ENCODE results near the gene USP40.

Gene USP40

DNA sequence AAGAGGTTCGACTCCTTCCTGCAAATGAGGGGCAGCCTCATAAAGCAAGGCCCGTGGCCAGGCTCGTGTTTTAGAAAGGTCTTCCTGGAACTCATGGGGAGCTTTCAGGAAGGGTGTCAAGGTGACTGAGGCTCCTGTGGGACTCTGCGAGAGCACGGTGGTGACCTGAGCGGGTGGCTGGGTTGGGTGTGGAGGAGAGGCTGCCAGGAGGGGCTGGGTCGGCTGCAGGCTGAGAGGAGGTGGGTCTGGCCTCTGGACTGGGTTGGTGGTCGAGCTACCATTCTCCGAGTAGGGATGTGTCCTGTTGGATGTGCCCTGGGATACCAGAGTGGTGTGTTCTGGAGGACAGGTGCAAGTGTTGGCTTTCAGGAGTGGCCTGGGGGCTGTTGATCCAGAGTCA, 125.9 kb downstream of the USP40 start:
- H3K4me3 ChIP-seq (ENCODE audit: low read length), result no peak overlapping the region

DNA sequence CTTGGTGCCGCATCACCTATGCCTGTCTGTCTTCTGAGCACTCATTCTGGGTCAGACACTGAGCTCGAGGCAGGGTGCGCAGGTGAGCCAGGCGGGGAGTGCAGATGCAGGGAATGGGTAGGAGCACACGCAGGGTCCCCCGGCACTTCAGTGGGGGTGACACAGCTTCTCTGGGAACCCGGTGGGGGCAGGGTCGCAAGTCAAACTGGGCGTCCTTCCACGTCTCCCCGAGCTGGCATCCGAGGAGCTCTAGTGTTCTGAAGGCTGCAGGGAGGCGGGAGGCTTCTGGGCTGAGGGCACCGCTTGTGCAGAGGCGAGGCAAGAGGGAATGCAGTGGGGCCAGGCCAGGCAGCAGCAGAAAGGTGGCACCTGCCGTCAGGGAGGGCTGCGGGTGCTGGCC, 126.3 kb downstream of the USP40 start:
- no peak for DNase-seq (ENCODE audit: low read depth)
- H3K4me3 ChIP-seq (ENCODE audit: low read length), result no peak overlapping the region
- TF ChIP-seq, protein P1, sequence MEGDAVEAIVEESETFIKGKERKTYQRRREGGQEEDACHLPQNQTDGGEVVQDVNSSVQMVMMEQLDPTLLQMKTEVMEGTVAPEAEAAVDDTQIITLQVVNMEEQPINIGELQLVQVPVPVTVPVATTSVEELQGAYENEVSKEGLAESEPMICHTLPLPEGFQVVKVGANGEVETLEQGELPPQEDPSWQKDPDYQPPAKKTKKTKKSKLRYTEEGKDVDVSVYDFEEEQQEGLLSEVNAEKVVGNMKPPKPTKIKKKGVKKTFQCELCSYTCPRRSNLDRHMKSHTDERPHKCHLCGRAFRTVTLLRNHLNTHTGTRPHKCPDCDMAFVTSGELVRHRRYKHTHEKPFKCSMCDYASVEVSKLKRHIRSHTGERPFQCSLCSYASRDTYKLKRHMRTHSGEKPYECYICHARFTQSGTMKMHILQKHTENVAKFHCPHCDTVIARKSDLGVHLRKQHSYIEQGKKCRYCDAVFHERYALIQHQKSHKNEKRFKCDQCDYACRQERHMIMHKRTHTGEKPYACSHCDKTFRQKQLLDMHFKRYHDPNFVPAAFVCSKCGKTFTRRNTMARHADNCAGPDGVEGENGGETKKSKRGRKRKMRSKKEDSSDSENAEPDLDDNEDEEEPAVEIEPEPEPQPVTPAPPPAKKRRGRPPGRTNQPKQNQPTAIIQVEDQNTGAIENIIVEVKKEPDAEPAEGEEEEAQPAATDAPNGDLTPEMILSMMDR (IDR thresholded peaks at IDR 0.05; ENCODE audit: insufficient read depth, low read depth, low read length, missing control alignments), result no peak

More for the DNA sequence above, 125.9 kb downstream of the USP40 start:
- TF ChIP-seq, protein P1 (IDR thresholded peaks at IDR 0.05; ENCODE audit: insufficient read depth, low read depth, low read length, missing control alignments), result no peak
- no peak for DNase-seq (ENCODE audit: low read depth)

DNA sequence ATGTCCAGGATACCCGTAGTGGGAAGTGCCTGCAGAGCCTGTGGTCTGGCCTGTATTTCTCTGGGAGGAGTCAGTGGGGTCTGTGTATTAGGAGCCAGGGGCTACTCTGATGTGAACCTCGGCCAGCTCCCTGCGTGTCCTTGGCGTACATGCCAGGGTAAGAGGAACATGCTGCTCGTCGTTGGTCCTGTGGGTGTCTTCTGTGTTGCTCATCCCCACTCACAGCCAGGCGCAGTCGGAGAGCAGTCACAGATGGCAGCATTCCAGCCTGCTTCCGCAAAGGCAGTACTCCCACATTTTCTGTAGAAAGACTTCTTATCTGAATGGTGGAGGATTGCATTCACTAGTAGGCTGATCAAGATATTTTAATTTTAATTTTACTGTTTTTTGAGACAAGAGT, 127.4 kb downstream of the USP40 start:
- TF ChIP-seq, protein P1 (IDR thresholded peaks at IDR 0.05; ENCODE audit: insufficient read depth, low read depth, low read length, missing control alignments), result no peak
- no peak for DNase-seq (ENCODE audit: low read depth)
- no peak overlapping the region for H3K4me3 ChIP-seq (ENCODE audit: low read length)

DNA sequence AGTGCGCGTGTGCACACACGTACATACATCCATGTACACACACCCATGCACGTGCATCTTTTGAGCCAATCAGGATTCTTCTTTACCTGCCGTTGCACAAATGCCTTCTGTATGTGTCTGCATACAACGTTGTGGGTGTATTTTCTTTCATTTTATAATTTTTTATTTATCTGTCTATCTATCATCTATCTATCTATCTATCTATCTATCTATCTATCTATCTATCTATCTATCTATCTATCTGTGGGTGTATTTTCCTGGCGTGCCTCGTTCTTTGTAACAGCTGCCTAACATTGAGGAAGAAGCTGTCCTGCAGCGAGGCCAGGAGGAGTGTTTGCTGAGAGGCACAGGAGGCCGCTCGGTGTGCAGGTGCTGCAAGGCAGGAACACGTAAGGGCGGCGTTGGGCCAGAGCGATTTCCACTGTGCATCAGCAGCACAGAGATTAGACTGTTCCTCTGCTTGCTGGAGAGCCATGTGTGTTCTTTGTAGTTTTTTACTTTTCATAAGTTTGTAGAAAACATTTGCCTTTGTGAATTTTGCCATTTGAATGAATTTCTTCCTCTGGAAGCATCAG, 127.9 kb downstream of the USP40 start:
- H3K4me3 ChIP-seq (ENCODE audit: low read length), result no peak overlapping the region
- TF ChIP-seq, protein P1 (IDR thresholded peaks at IDR 0.05; ENCODE audit: insufficient read depth, low read depth, low read length, missing control alignments), result no peak
- DNase-seq (ENCODE audit: low read depth), result no peak

DNA sequence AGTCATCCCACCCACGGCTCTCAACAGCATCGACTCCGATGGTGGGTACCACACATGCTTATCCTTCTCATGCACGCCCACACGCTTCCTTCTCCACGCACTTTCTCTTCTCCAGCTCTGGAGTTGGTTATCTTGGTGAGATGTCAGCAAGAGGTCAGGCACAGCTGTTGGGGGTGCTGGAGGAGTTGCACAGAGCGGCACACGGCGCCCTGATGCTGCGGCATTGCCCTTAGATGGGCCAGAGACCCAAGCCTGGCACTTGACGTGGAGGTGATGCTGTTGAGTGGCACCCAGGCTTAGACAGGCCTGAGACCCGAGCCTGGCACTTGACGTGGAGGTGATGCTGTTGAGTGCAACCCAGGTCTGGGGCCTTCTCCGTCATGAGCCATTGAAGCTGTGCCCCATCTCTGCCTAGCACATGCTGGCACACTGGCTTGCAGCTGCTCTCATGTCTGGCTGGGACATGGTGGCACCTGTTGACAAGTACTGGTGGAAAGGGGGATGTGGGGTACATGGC, 129.1 kb downstream of the USP40 start:
- DNase-seq (ENCODE audit: low read depth), result no peak
- no peak overlapping the region for H3K4me3 ChIP-seq (ENCODE audit: low read length)
- TF ChIP-seq, protein P1 (IDR thresholded peaks at IDR 0.05; ENCODE audit: insufficient read depth, low read depth, low read length, missing control alignments), result no peak

DNA sequence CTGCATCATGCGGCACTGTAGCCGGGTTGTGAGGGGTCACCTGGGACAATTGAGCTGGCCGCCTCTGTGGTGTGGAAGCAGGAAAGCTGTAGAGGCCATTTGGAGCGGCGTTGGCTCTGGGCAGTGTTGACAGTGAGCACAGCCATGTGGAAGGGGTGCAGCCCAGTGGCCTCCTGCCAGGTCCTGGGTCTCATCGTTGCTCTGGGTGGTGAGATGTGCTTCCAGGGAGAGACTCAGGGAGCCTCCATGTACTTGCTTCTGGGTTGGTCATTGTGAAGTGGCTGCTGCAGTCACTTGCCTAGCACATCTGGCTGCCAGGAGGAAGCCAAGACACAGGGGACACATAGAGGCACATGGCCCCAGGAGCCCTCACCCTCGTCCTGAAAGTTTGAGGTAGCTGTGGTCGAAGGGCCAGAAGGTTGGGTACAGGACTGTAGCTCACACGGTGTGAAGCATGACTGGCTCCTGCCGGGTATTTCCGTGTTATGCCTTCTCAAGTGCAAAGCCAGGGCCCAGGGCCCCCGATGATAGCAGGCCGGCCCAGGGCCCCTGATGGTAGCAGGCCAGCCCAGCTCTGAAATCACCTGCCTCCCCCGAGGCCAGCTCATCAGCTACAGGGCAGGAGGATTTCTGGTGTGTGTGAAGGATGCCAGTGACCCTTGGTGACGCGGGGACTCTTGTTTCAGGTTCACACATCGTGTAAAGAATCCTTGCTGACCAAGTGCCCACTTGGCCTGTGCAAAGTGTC, 129.7 kb downstream of the USP40 start:
- no peak for DNase-seq (ENCODE audit: low read depth)
- TF ChIP-seq, protein P1 (IDR thresholded peaks at IDR 0.05; ENCODE audit: insufficient read depth, low read depth, low read length, missing control alignments), result no peak
- H3K4me3 ChIP-seq (ENCODE audit: low read length), result no peak overlapping the region

Measured in epithelial cell of esophagus (primary cell).